ENCODE data around the gene NTN4. TPM values are rescaled to one million over a fixed set of nuclear protein-coding genes. Genes with fewer than 3 reads are reported as not detected.

NTN4 gene
- total RNA-seq, 2 experiments from 2014 or later = not detected

GRCh38 chr12:95805864-95806671, 15.5 kb upstream of the NTN4 start:
- Mint-ChIP-seq H3K27ac (no peak overlapping the region), H3K27me3 (peaks cover 17% of the 10 kb centered on the region), H3K4me3 (no peak overlapping the region)

GRCh38 chr12:95804291-95804690, 13.7 kb upstream of the NTN4 start:
- ChIA-PET CTCF (no interaction called here), POLR2A (no interaction called here)
- Mint-ChIP-seq H3K27me3 (peaks cover 13% of the 10 kb centered on the region), H3K36me3 (ENCODE audit: low read depth) (no peaks in the 10 kb centered on the region), H3K27ac (no peak overlapping the region), H3K4me3 (no peak overlapping the region), H3K9me3 (no peaks in the 10 kb centered on the region), H3K4me1 (ENCODE audit: low read depth) (no peaks in the 10 kb centered on the region)
- ATAC-seq (no peak), DNase-seq (no peak)
- intact Hi-C loops (cut with micrococcal nuclease) = no loop called here
- TF ChIP-seq, protein P1, sequence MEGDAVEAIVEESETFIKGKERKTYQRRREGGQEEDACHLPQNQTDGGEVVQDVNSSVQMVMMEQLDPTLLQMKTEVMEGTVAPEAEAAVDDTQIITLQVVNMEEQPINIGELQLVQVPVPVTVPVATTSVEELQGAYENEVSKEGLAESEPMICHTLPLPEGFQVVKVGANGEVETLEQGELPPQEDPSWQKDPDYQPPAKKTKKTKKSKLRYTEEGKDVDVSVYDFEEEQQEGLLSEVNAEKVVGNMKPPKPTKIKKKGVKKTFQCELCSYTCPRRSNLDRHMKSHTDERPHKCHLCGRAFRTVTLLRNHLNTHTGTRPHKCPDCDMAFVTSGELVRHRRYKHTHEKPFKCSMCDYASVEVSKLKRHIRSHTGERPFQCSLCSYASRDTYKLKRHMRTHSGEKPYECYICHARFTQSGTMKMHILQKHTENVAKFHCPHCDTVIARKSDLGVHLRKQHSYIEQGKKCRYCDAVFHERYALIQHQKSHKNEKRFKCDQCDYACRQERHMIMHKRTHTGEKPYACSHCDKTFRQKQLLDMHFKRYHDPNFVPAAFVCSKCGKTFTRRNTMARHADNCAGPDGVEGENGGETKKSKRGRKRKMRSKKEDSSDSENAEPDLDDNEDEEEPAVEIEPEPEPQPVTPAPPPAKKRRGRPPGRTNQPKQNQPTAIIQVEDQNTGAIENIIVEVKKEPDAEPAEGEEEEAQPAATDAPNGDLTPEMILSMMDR (IDR thresholded peaks at IDR 0.05) = no peak

More at GRCh38 chr12:95805864-95806671, 15.5 kb upstream of the NTN4 start:
- intact Hi-C loops (cut with micrococcal nuclease) = no loop called here
- H3K36me3 Mint-ChIP-seq (ENCODE audit: low read depth) = no peaks in the 10 kb centered on the region
- CTCF ChIA-PET = no interaction called here
- POLR2A ChIA-PET = no interaction called here
- DNase-seq = peak; percentile 8
- H3K9me3 Mint-ChIP-seq = no peaks in the 10 kb centered on the region
- ATAC-seq = peak; percentile 61
- TF ChIP-seq, protein P1 (IDR thresholded peaks at IDR 0.05) = no peak
- no peaks in the 10 kb centered on the region for H3K4me1 Mint-ChIP-seq (ENCODE audit: low read depth)

GRCh38 chr12:95803817-95804216, 13.3 kb upstream of the NTN4 start:
- H3K27ac Mint-ChIP-seq = no peak overlapping the region
- H3K36me3 Mint-ChIP-seq (ENCODE audit: low read depth) = no peaks in the 10 kb centered on the region
- peaks cover 11% of the 10 kb centered on the region for H3K27me3 Mint-ChIP-seq
- ATAC-seq (no peak), DNase-seq (no peak)
- POLR2A ChIA-PET = no interaction called here
- intact Hi-C loops (cut with micrococcal nuclease) = no loop called here
- CTCF ChIA-PET = no interaction called here
- TF ChIP-seq, protein P1 (IDR thresholded peaks at IDR 0.05) = no peak
- H3K9me3 Mint-ChIP-seq = no peaks in the 10 kb centered on the region
- no peak overlapping the region for H3K4me3 Mint-ChIP-seq
- H3K4me1 Mint-ChIP-seq (ENCODE audit: low read depth) = no peaks in the 10 kb centered on the region

GRCh38 chr12:95802482-95803270, 12.1 kb upstream of the NTN4 start:
- Mint-ChIP-seq H3K4me1 (ENCODE audit: low read depth) (no peaks in the 10 kb centered on the region), H3K27me3 (peaks cover 6% of the 10 kb centered on the region), H3K4me3 (no peak overlapping the region), H3K9me3 (no peaks in the 10 kb centered on the region), H3K36me3 (ENCODE audit: low read depth) (no peaks in the 10 kb centered on the region), H3K27ac (no peak overlapping the region)
- intact Hi-C loops (cut with micrococcal nuclease) = no loop called here
- ATAC-seq (no peak), DNase-seq (no peak)
- POLR2A ChIA-PET = no interaction called here
- TF ChIP-seq, protein P1 (IDR thresholded peaks at IDR 0.05) = no peak
- CTCF ChIA-PET = no interaction called here

- H3K9me3 Mint-ChIP-seq = no peaks in the 10 kb centered on the region
- ChIA-PET CTCF (interaction anchor here (1.3 kb wide), 1 partner anchor 20 kb away, joined by 3 read pairs; no protein-coding TSS in a partner anchor), POLR2A (interaction anchor here (0.6 kb wide), 1 partner anchor 78 kb away, joined by 3 read pairs; no protein-coding TSS in a partner anchor)
- H3K27me3 Mint-ChIP-seq = peaks cover 26% of the 10 kb centered on the region
- no peak for ATAC-seq
- no peak overlapping the region for H3K4me3 Mint-ChIP-seq
- H3K36me3 Mint-ChIP-seq (ENCODE audit: low read depth) = no peaks in the 10 kb centered on the region
- TF ChIP-seq, protein P1 (IDR thresholded peaks at IDR 0.05) = no peak
- H3K4me1 Mint-ChIP-seq (ENCODE audit: low read depth) = peaks cover 10% of the 10 kb centered on the region
- intact Hi-C loops (cut with micrococcal nuclease) = no loop called here
- H3K27ac Mint-ChIP-seq = no peak overlapping the region
- DNase-seq = no peak
Observed at GRCh38 chr12:95796982-95797289, 6.4 kb upstream of the NTN4 start.
